GM12892 (cell line): ENCODE data around the gene CIT.

Source experiments
- POLR2A ChIP-seq: IDR thresholded peaks from 2 replicates; pipeline ENCODE4 v1.6.1; 2011; ENCODE audit warnings: low read depth, low read length, control low read depth
- TAF1 ChIP-seq: IDR thresholded peaks from 2 replicates; pipeline ENCODE4 v1.6.1; 2011; ENCODE audit warnings: low read depth, mild to moderate bottlenecking, control low read depth, low read length, borderline replicate concordance

GRCh38 chr12:119780786-119781434 is 96.2 kb downstream of the CIT start:
- TF ChIP-seq POLR2A: no peak
- TF ChIP-seq TAF1: no peak
